Activated T-cell treated with anti-CD3 and anti-CD28 coated beads, Interleukin-2, amount 50 U/mL, for 1 hour (primary cell): Measurements from ENCODE around the gene PARD3.

Source experiments
- DNase-seq: peaks from one replicate; pipeline ENCODE4 v3.0.0-alpha.2; 2020

PARD3 gene

GRCh38 chr10:34524369-34525091, 290.6 kb downstream of the PARD3 start:
- no peak for DNase-seq

DNA sequence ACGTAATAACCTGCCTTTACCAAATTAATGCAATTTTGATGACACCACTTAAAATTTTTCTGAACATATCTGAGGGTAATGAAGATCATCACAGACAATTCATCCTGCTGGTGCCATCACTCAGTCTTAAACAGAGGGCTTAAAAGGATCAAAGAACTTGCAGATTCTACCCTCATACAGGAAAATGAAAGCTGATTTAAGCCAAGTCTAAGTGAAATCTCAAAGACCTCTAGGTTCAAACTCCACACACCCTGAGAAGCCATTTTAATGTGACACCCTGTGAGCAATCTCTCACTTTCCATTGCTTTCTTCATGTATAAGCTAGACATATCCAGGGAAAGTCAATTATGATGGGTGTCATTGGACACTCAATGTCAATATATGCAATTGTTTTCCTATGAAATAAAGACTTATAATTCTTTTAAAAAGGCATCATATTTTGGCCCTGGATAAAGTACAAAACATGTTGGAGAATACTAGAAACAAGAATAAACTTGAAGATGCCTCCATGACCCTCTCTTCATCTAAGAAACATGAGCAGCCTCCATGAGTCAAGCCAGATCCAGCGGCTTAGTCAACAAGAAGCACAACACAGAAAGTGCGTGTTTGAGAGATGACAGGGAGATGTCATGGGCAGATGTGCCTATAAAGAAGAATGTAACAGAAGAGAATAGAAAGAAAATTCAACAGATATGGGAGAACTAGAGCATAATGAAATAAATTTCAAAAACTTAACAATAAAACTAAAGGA, 291.9 kb downstream of the PARD3 start:
- no peak for DNase-seq

- no peak for DNase-seq
Observed at GRCh38 chr10:34522546-34522945, 292.6 kb downstream of the PARD3 start.

- DNase-seq: no peak
Observed at GRCh38 chr10:34520510-34520909, 294.6 kb downstream of the PARD3 start.

GRCh38 chr10:34520084-34520483, 295.0 kb downstream of the PARD3 start:
- DNase-seq: no peak

- no peak for DNase-seq
Observed at GRCh38 chr10:34514290-34514689, 300.8 kb downstream of the PARD3 start.

DNA sequence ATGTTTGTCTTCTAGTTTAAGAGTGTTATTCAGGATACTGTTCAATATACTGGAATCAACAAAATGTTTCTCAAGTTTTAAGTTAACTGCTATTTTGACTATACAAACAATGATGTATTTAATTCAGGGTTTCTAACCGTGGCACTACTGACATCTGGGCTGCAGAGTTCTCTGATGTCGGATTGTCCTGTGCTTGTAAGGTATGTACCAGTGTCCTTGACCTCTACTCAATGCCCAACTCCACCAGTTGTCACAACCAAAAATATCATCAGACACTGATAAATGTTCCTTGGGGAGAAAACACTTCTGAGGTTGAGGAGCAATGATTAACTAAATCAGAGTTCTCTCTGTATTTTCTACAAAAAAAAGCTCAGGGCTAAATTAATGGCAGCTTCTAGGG, 301.5 kb downstream of the PARD3 start:
- DNase-seq: no peak

DNA sequence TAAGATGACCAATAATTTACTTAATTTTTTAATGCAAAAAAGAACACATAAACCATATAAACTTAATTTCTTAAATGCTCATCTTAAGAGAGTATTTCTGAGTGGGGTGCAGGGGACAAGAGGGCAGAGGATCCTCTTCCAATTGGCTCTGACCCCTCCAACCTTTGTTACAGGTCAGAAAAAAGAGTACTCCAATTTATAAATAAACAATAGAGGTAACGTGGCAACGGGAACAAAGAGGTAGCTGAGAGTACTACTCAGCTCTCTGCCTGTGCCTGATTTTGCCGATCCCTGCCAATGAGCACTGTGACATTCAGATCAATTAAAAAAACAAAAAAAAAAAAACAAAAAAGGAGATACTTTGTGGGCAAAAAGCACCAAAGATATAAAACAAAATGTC, 307.9 kb downstream of the PARD3 start:
- DNase-seq: no peak

DNA sequence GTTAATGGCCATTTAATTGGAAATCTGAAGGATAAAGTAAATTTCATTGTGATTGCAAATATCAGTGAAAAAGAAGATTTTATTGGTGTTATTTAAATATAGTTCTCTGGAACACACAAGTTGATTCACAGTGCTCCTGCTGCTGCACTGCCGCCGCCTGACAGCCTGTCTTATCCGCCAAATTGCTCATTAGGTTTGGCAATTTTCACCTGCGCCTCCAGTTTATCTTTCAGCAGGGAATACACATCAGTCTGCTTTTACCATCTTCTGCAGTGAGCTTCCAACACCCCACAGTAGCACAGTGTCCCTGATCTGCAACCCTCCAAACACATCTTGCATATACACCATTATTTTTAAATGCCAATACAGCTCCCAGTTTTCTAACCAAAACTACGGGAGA, 308.3 kb downstream of the PARD3 start:
- no peak for DNase-seq

DNA sequence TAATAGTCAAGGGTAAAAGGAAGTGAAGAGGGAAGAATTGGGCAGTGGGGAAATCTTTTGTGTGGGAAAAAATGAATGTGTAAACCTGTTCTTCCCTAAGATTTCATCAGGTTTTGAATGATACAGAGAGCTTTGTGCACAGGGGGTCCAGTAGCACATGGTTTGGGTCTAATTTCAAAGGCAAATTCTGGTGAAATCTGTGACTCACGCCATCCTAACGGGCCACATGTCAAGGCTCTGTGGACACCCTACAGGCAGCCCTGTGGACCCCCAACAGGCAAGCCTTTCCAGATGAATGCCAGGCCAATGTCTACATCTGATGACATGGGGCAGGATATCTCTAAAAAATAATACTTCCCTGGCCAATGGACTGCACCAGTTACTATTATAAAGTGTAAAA, 309.8 kb downstream of the PARD3 start:
- DNase-seq: no peak

GRCh38 chr10:34504534-34504933, 310.6 kb downstream of the PARD3 start:
- DNase-seq: no peak

- no peak for DNase-seq
Observed at GRCh38 chr10:34503704-34504103, 311.4 kb downstream of the PARD3 start.

DNA sequence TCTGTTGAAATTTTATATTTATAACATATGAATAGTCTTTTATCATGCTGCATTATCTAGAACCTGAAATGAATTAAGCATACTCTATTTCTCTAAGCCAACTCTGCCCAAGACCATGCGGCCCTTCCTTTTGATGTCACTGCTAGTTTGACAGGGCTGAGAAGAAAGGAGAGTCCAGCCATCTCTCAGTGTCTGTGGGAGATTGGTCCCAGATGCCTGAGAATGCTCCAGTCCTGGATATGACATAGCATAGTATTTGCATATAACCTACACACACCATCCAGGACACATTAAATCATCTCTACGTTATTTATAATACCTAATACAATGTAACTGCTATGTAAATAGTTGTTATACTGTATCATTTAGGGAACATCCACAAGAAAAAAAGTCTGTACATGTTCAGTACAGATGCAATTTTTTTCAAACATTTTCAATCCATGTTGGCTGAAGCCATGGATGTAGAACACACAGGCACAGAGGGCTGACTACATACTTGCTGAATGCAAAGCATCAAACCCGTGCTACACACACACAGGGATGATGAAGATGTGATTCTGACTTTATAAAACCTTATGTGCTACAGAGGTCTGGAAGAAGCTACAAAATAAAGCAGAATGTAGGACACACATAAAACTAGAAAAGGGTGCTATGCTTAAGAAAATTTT, 315.4 kb downstream of the PARD3 start:
- DNase-seq: no peak

GRCh38 chr10:34498821-34499220, 316.3 kb downstream of the PARD3 start:
- DNase-seq: no peak

DNA sequence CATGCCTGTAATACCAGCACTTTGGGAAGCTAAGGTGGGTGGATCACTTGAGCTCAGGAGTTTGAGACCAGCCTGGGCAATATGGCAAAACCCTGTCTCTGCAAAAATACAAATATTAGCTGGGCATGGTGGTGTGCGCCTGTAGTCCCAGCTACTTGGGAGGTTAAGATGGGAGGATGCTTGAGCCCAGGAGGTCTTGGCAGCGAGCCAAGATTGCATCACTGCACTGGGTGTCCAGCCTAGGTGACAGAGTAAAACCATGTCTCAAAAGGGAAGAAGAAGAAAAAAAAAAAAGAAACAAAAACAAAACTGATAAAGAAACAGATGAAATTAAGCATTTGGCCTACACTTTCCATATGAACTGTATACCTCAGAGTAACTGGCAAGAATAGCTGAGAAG, 319.2 kb downstream of the PARD3 start:
- no peak for DNase-seq

- DNase-seq: no peak
Observed at GRCh38 chr10:34494012-34494411, 321.1 kb downstream of the PARD3 start.

DNA sequence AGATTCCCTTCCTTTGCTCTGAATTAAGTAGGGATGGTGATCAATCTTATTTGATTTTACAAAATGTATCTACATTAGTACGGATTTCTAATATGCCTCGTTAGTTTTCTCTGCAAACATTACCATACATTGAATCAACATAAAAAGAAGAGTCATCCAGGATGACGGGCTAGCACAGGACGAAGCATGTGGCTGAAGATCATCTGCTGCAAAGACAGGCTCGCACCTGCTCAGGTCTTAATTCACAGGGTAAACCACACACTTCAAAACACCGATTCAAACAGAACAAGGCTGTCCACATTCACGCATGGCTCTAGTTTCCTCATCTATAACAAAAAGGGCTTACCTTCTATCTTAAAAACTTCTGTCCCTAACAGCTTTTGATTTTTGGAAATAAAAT, 323.0 kb downstream of the PARD3 start:
- DNase-seq: no peak

- DNase-seq: no peak
Observed at GRCh38 chr10:34491678-34492077, 323.4 kb downstream of the PARD3 start.

- DNase-seq: no peak
Observed at GRCh38 chr10:34489973-34490745, 324.9 kb downstream of the PARD3 start.

DNA sequence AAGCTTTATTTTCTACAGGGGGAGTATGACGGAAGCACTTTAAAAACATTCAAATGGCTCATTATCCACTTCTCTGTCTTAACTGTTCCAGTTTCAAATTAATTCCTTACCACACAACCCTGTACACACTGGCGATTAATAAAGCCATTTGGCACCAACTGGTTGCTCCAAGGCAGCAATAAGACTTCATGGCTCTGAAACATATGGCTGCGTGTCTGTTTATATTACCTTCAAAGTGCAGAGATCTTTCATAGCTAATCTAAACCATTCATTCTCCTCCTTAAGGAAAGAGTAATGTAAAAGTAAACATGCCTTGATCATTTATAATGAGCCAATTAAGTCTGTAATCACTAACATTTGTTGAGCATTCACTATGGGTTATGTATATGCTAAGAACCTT, 325.7 kb downstream of the PARD3 start:
- no peak for DNase-seq

DNA sequence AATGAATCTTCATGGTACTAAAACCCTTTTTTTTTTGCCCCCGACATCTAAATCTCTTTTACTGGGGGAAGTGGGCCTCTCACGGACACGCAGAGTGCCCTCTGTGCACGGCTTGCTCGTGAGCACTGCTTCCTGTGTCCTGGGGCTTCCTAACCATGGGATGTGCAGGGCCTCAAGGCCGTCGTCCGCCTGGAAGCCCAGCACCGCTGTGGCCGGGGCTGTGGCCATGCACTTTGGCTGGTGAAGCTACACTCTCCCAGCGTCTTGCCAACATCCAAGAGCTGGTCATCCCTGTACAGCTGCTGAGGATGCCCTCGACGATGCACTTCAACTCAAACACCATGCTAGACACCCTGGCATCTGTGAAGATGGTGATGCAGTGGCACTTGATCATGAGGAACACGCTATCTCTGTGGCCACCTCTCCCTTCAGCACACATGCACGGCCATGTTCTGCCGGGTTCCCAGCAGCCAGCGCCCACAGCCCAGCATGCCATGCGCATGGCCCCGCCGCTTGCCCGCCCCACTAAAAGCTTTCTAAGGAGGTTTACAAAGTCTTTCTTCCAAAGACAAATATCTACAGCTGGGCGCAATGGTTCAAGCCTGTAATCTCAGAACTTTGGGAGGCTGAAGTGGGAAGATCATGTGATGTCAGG, 326.5 kb downstream of the PARD3 start:
- DNase-seq: no peak

DNA sequence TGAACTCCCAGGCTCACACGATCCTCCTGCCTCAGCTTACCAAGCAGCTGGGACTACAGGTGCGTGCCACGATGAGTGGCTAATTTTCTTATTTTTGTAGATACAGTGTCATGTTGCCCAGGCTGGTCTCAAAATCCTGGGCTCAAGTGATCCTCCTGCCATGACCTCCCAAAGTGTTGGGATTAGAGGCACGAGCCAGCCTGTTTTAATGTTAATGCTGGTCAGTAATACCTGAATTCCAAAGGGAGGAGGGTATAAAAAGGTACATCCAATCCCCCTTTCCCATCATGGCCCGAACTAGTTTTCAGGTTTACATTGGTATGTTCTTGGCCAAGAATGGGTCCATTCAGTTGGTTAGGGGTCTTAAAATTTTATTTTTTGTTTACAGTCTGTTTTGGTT, 329.1 kb downstream of the PARD3 start:
- DNase-seq: no peak

GRCh38 chr10:34484164-34484563, 330.9 kb downstream of the PARD3 start:
- no peak for DNase-seq
